KG1 (cell line): ENCODE results near the gene SLC35F3.
"Not testable (repeated sequence)": the region's sequence is repeated elsewhere in the genome, so short reads cannot be mapped to it uniquely, and the experiment has no call there.

Experiments
- DNase-seq: peaks from one replicate; lab custom pipeline; 2025; lab: John Stamatoyannopoulos, UW

Gene SLC35F3

DNA sequence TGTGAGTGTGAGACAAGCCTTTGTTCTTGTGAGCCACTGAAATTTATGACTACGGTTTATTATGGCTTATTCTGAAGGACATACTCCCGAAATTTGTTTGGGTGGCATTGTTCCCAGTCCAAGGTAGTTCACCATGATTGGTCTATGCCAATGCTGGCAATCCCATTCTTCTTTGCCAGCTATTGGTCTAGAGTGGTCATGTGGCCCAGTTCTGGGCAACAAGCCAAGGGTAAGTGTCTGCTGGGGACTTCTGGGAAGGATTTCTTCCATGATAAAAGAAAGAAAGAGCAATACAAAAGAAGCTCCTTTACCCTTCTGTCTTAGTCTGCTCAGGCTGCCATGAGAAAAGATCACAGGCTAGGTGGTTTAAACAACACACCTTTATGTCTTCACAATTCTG lies 201.6 kb downstream of the SLC35F3 start:
- DNase-seq: no peak

DNA sequence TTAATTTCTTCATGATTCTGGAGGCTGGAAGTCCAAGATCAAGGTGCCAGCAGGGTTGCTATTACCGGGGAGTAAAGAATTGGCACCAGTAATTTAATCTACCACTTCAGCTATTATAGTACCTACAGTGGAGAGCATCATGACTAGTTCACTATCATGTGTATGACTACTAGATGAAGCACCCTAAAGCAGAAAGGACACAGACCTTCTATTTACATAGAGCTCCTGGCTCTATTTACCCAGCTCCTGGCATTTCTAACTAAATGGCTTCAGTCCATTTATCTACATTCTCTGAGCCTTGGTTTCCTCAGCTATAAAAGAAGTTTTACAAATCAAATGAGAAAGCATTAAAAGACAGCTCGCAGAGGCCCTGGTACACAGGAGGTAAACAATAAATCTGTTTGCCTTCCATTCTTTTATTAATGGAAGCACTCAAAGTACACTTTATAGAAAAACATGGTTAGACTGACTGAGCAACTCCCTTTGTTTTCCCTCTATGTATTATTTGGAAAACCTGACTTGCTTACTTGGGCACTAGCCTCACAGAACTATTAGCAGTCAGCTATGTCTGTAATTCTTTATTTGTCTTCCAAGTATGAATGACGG lies 203.0 kb downstream of the SLC35F3 start:
- no peak for DNase-seq

DNA sequence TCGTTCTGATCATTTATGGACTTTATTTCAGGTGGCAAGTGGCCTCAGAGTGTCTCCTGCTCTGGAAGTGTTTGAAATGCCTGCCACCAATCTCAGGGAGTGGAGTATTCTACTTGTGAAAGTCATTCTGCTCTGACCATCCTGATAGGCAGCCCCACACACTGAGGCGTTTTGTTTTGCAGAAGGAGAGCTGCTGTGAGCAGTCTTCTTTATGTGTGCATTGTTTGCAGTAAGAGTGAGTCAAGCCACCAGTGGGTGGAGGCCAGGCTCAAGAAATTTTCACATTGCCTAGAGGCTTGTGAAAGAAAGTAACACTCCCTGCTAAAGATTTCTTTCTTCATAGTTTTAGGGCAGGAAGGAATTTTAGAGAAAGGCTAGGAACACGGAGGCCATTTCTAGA lies 204.4 kb downstream of the SLC35F3 start:
- DNase-seq: no peak

DNA sequence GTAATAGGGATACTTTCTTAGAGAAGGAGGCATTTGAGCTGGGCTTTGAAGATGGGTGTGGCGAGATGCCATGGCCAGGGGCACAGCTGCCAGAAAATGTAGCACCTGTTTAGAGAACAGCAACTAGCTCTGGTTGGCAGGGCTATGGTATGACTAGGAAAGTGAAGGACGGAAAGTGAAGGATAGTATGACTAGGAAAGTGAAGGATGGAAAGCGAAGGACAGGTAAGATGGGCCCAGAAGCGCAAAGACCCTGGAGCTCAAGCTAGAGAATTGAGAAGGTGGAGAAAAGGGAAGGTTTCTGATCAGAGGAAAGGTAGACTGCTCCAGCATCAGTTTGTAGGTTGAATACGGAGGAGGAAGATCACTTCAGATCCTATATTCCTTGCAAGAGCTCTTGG lies 205.4 kb downstream of the SLC35F3 start:
- no peak for DNase-seq

DNA sequence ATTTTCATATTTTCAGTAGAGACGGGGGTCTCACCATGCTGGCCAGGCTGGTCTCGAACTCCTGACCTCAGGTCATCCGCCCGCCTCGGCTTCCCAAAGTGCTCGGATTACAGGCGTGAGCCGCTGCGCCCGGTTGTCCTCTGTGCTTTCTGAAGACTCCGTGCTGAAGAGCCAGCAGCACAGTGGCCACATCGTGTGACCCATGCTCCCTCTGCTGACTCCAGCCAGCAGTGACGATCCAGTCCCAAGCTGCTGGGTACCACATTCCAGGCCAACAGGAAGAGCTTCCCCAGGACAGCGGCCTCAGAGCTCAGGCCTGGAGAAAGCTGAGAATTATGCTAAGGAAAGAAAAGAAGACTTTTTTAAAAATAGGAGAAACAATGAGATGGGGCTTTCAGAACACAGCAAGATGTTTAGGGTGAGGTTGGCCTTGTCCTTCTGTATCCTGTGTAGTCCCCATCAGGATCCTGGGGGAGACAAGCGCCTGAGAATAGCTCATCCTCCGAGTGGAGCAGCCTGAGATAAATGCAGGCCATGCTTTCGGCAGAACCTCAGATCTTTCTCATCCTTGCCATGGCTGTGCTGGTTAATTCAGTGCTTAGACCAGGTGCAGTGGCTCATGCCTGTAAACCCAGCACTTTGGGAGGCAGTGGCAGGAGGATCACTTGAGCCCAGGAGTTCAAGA lies 207.1 kb downstream of the SLC35F3 start:
- DNase-seq: no peak

DNA sequence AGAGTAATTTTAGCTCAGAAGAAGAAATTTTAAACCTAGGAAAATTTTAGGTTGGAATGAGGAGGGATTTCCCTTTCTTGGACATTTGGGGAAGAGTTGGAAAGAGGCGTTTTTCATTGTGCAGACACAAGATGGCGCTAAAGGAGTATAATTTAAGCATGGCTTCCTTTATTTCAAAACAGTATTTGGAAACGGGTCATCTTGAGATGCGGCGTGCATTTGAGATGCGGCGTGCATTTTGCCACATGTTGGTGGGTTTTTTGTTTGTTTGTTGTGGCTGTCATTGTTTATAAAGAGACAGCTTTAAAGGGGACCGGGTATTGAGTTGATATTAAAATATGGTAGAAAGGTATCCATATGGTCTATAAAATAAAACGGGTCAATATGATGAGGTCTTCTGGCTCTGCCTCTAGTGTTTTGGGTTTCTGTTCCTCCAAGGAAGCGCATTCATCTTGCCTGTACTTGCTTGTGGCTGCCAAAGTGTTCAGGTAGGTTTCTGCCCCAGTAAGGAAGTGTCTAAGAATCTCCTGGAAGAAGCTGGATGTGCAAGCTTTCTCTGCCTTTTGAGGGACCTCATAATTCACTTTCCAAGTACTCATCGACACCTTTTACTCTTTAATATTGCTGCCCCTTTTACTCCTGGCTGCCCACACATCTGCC lies 210.3 kb downstream of the SLC35F3 start:
- DNase-seq: peak; percentile 27

DNA sequence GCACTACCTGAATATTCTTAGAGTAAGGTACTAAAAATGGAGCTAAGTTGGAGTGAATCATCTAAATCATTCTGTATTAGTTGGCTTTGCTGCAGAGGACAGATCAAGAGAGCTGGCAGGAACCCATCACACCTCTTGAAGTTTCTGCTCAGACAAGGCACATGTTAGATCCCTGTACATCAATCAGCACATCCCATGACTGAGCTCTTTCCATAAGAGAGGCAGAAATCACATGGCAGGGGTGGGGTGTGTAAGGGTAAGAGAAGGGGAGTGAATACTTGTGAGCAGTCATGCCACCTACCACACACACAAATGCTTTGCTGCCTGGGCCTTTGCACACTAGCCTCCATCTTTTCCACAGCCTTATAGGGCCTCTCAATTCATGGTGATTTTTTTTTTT lies 214.4 kb downstream of the SLC35F3 start:
- DNase-seq: no peak

DNA sequence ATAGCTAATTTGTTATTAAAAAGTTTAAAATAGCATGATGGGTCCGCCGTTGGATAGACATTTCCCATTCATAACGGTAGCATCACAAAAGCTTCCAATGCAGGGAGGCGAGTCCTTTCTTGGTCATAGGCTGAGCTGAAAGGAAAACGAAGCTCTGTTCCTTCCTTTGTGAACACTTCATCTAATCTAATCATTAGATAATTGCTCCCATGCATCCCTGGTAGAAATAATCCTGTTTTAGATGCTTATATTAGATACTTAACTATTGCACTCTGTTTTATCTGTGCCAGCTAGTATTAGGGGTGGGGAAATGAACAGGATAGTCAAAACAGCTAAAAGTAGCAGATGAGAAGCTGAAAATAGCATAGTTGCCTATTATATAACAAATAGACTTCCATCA lies 215.0 kb downstream of the SLC35F3 start:
- no peak for DNase-seq

DNA sequence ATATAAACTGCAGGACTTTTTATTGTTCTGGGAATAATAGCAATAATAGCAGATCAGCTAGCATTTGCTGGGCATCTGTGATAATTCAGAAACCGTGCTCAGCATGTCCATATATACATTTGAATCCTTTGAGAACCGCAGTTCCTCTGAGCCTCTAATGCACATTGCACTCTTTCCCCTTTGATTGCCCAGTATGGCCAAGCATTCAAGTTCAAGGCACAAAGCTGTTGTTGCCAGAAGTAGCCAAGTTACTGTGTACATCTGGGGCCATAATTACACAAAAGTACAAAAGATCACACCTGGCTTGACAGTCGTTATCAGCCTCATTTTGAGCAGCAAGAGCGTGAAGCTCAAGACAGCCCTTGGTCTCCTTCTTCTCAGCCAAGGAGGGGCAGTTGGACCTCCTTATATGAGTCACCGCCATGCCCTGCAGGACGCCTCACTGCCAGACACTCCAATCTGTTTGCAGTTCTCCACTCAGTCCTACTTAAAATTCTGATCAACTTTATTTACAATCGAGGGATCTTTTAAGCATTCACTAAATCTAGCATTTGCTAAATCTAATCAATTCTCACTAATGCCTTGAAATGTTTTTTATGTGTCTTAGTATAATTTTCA lies 216.0 kb downstream of the SLC35F3 start:
- no peak for DNase-seq

DNA sequence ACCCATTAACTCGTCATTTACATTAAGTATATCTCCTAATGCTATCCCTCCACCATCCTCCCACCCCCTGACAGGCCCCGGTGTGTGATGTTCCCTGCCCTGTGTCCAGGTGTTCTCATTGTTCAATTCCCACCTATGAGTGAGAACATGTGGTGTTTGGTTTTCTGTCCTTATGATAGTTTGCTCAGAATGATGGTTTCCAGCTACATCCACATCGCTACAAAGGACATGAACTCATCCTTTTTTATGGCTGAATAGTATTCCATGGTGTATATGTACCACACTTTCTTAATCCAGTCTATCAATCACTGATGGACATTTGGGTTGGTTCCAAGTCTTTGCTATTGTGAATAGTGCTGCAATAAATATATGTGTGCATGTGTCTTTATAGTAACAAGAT lies 217.2 kb downstream of the SLC35F3 start:
- not testable (repeated sequence) for DNase-seq

DNA sequence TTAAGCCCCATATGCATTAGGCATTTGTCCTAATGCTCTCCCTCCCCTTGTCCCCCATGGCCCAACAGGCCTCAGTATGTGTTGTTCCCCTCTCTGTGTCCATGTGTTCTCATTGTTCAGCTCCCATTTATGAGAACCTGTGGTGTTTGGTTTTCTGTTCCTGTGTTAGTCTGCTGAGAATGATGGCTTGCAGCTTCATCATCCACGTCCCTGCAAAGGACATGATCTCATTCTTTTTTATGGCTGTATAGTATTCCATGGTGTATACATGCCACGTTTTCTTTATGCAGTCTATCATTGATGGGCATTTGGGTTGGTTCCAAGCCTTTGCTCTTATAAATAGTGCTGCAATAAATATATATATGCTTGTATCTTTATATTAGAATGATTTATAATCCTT lies 218.1 kb downstream of the SLC35F3 start:
- DNase-seq: not testable (repeated sequence)

DNA sequence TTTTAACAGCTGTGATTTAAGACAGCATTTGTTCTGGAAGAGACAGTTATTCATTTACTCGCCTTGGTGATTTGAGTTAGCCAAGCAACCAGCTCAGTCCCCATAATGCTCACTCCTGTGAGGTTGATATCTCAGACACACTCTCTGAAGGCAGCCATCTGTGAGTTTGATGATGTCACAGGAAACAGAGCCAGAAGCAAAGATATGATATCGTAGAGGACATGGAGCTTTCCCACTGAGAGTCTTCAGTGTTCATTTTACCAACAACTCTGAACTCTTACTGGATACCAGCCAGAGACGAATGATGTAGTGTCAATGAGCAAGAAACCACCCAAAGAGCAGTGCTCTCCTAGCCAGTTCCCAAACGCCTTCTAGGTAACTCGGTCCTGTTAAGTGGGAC lies 219.4 kb downstream of the SLC35F3 start:
- DNase-seq: no peak

DNA sequence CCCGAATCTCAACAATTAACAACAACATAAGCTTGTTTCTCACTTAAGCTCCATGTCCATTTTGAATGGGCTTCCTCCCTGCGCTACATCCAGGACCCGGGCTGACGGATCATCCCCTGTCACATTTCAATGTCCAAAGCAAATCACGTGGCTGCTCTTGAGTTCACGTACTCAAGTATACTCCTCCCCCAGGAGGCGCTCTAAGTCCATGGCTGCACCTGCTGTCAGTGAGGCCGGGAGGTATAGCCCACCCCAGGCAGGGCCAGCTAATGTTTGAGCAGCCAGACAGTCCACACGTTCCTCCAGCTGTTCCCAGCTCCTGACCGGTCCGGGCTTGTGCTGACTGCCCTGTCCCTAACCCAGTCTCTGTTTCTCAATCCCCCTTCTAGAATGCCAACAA lies 220.8 kb downstream of the SLC35F3 start:
- DNase-seq: no peak

DNA sequence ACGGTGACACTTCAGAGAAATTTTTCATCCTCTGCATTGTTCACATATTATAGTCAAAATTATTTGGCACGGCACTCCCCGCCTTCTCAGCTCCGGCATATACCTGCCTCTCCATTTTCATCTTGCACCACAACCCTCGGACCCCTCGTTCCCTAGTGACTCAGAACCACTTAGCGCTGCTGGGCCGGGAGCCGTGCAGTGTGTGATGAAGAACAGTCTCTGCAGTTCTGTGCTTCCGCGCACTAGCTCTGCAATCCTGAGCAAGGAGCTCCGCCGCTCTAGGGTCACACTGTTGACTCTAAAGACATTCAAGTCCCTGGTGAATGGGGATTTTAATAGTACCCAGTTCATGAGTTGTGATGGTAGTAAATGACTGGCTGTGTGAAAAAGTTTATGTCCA lies 221.2 kb downstream of the SLC35F3 start:
- DNase-seq: no peak

DNA sequence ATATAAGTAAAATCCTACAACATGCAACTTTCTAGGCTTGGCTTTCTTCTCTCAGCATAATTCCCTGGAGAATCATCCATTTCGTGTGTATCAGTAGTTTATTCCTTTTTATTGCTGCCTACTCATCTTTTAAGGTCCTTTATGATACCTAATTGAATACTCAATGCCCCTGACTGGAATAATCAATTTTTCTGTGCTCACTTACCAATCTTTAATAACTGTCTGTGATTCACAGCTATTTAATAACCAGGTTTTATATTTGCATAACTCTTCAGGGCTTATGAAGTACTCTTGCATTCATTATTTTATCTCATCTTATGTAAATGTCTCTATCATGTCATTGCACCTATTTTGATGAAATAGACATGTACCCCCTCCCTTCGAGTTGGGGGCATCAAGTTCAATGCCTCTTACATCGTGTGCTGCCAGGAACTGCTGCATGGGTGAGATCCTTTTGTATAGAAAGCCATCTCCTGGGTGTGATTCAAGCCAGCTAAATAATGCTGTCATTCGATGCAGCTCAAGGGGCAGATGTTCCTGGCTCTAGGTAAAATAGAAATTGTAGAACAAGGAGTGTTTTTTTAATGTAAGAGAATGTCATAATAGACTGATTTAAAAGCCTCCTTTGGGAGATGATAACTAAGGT lies 222.7 kb downstream of the SLC35F3 start:
- DNase-seq: no peak

DNA sequence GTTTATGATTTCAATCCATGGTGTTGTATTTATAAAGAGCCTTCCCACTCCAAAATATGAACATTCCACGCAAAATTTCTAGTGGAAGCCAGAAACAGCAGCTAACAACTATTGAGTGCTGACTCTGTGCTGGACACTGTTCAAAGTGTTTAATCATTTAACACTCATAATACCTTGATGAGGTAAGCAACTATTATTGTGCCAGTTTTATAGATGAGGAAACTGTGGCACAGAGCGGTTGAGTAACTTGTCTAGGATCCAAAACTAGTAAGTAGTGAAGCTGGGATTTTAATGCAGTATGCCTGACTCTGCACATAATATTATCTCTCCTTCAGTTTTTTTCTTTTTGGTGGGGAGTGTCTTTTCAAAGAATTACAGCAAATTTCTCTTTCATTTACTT lies 228.3 kb downstream of the SLC35F3 start:
- DNase-seq: no peak

DNA sequence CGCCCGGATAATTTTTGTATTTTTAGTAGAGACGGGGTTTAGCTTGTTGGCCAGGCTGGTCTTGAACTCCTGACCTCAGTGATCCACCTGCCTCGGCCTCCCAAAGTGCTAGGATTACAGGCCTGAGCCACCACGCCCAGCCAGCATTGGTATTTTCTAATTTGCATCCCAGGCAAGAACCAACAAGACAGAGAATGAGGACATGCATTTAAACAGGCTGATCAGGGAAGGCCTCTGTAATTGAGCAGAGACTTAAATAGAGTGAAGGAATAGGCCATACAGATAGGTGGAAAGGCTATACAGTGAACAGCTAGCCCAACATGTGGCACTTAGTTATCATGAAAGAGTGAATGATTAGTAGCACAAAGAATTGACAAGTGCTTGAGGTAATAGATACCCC lies 230.4 kb downstream of the SLC35F3 start:
- DNase-seq: no peak

DNA sequence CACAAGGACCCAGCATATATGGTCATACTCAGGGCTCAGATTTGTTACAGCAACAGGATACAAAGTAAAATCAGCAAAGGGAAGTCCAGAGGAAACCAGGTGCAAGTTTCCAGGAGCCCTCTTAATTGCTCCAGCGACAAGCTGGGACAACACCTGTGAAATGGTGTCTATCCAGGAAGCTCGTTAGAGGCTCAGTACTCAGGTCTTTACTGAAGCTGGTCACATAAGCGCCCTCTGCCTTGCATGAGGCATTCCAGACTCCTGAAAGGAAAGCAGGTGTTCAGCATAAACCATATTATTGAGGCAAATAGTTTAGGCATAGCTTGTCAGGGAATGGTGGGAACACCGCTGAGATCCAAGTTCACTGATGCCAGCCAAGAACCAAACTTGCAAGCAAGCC lies 231.0 kb downstream of the SLC35F3 start:
- DNase-seq: no peak

DNA sequence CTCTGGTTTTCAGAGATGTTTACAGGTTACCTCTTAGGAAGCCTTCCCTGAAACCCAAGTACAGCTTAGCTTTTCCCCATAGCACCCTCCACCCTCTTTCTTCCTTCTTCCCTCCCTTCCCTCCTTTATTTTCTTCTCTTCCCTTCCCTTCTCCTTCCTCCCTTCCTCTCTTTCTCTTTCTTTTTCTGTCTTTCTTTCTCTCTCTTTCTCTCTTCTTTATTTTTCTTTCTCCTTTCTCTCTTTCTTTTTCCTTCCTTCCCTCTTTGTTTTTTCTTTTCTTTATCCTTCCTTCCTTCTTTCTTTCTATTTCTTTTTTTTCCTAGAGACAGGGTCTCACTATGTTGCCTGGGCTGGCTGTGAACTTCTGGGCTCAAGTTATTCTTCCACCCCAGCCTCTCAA lies 231.6 kb downstream of the SLC35F3 start:
- DNase-seq: no peak

DNA sequence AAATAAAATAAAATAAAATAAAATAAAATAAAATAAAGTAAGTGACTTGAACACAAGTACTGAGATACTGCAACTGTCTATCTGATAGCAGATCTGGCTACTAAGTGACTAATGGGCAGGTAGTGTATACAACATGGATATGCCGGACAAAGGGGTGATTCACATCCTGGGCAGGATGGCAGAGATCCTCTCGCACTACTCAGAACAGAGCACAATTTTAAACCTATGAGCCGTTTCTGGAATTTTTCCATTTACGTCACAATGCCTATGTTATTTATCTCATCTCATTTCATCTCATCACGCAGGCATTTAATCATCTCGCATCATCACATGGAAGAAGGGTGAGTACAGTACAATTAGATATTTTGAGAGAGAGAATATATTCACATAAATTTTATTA lies 235.5 kb downstream of the SLC35F3 start:
- DNase-seq: no peak

DNA sequence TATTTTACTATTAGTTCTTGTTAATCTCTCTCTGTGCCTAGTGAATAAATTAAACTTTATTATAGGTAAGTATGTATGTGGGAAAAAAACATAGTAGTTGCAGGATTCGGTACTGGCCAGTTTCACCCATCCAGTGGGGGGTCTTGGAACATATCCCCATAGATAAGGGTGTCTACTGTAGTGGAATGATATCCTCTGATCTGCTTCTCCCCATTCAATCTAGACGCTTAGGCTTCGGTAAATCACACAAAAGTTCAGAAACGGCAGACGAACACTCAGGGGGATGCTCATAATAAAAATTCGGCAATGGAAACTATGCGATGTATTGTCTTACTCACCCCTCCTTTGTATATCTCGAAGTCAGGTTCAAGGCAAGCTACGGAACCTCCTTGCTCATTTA lies 235.9 kb downstream of the SLC35F3 start:
- DNase-seq: no peak

DNA sequence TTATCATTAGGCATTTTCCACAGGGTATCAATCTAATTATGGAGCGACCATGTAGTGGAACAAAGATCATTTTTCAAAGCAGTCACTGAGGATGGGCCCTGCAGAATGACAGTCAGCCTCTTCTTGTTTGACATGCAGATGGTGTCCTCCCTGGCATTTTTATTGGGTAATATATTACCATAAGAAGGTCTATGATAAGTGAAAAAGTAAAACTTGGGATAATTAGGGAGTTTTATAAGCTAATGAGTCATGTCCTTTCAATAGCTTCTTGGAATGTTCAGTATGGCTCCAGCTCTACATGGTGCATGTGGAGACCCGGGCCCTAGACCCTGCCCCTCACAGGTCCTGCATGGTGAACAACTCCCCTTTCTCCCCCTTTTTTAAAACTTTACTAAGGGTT lies 236.5 kb downstream of the SLC35F3 start:
- DNase-seq: no peak

DNA sequence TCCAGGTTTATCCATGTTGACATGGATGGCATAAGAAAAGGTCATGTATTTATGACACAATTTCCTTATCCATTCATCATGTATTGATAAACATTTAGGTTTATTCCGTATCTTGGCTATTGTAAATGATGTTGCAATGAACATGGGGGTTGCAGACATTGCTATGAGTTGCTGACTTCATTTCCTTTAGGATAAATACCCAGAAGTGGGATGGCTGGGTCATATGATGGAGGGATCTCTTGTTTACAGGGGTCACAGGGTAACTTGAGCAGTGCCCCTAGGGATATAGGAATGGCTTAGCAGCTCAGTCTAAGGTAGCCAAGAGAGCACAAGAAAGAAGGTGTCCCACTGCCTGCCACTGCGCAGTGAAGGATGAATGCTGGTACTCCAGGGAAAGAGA lies 239.2 kb downstream of the SLC35F3 start:
- DNase-seq: no peak
